ENCODE results near the gene OVCA2.

The OVCA2 gene

DNA sequence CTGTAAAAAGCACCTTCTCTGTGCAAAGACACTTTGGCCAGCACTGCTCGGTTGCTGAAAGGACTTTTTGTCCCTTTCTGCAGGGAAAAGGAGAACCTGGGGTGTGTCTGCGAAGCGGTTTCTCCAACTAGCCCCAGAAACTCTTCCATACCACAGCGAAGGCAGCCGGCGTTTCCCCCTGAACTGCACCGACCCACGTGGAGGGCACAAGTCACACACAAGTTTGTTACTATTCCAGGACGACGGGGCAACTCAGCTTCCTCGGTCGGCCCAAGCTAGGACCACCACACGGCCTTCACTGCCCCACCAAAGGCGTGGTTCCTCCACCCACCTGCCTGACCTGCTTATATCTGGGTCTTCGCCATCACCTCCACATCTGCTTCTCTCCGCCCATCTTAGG, 18.6 kb upstream of the OVCA2 start:
- FAIRE-seq: no peak
- no peak for TF ChIP-seq POLR2A (IDR thresholded peaks at IDR 0.05; ENCODE audit: low read depth, low read length)
- DNase-seq (ENCODE audit: insufficient read length, low spot score): no peak

DNA sequence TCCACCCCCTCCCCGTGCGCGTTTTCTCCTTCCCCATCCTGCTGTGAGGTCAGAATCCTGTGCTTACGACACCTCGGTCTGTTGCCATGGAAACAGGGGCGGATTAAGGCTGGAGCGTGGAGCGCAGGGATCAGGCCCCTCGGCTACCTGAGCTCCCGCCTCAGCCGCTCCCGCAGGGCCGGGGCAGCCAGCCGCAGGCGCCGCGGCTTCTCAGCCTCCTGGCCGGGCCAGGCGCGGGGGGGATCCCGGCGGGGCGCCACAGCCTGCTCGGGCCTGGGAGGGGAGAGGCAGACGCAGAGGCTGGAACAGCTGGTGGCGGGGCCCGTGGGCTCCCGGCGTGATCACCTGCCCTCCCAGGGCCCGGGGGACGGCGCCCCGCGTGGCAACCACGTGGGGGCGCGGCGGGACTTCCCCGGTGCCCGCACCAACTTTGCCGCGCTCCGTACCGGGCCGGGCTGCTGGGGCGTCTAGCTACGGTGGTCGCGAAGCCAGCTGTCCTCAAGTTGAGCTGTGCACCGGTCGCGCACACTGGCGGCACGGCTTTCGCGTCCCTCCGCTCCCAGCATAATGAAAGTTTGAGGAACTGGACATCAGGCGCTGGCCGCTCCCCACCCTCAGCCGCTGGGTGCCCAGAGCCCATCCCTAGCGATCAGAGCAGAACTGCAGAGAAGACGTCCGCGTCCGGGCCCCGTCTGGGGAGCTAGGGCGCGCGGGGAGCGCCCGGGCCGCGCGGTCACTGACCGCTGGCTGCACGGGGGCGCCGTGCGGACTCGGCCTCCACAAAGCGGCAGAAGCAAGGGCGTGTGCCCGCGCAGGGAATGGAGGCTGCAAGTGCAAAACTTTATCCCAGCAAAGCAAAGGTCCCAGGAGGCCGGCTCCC, 17.9 kb upstream of the OVCA2 start:
- FAIRE-seq (no peak), DNase-seq (ENCODE audit: insufficient read length, low spot score) (no peak)
- TF ChIP-seq POLR2A (IDR thresholded peaks at IDR 0.05; ENCODE audit: low read depth, low read length): no peak

DNA sequence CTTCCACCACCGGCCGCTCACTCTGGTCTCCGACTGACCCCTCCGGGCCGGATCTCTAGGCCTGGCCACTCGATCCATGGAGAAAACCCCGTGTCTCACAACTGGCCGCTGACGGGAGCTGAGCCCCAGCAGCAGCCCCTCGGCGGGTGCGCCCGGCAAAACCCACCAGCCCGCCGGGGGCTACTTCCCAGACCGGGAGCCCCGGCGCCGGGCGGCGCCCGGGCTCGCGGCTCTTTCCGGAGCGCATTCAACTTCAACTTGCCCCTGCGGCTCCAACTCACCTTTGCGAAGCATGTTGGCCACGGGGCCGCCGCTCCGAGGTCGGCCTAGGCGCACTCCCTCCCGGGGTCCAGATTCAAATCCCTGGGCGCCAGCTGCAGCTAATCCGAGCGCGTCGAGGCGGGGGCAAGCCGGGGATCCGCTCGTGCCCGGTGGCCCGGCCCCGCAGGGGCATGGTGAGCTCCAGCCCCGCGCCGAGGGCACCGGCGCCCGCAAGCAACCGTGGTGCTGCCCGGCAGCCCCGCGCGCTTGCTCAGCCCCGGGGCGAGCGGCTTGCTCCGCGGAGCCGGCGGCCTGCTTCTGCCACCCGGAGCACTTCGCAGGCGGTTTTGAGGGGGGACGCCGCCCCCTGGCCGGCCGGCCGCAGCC, 17.1 kb upstream of the OVCA2 start:
- no peak for TF ChIP-seq POLR2A (IDR thresholded peaks at IDR 0.05; ENCODE audit: low read depth, low read length)
- FAIRE-seq (no peak), DNase-seq (ENCODE audit: insufficient read length, low spot score) (no peak)

DNA sequence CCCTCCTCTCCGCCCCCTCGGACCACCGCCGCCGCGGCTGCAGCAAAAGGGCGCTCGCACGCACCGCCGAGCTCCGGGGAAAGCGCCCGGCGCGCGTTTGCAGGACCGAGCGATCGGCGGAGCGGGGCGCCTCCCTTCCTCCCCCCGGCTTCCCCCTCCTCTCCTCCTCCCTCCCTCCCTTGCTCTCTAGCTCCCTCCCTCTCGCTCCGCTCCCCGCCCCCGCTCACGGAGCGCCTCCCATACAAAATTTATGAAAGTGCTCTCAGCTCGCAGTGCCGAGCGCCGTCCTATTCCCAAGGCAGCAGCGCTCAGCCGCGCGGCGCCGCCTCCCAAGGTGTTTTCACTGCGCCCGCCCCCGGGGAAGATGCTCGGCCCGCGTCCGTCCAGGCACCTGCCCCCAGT, 16.6 kb upstream of the OVCA2 start, which contains the start of gene RTN4RL1:
RTN4RL1 (minus strand) TSS at position 115 of the 402 bp plus-strand sequence. CDS start 469 bp downstream, outside the sequence.
- no peak for FAIRE-seq
- TF ChIP-seq POLR2A (IDR thresholded peaks at IDR 0.05; ENCODE audit: low read depth, low read length): no peak
- no peak for DNase-seq (ENCODE audit: insufficient read length, low spot score)

DNA sequence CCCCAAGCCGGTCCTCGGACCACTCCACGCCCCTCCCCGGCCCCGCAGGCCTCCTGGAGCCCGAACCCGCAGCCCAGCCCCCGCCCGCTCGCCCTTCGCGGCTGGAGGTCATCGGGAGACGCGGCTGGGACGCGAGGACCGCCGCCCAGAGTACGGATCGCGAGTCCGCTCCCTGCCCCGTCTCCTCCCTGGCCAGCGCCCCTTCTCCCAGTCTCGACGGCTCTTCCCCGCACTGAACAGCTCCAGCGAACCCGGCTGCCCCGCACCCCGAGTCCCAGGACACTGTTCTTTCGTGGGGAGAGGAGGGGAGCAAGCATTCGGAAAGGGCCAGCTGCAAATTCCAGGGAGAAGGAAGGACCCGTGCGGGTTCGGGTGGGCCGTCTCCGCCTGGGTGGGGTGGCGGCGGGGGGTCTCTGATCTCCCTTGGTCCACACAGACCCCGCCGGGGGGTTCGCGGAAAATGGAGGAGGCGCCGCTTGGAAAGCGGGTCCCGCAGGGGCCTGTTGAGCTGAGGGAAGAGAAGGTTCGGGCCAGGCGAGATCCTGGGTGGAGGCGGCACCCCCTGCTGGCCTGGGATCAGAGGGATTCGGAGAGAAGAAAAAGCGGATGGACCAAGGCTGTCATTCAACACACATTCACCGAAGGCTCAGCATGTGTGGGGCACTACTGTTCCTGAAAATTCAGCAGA, 16.1 kb upstream of the OVCA2 start:
- peak; percentile 85 for DNase-seq (ENCODE audit: insufficient read length, low spot score)
- no peak for TF ChIP-seq POLR2A (IDR thresholded peaks at IDR 0.05; ENCODE audit: low read depth, low read length)
- no peak for FAIRE-seq

- TF ChIP-seq POLR2A (IDR thresholded peaks at IDR 0.05; ENCODE audit: low read depth, low read length): no peak
- DNase-seq (ENCODE audit: insufficient read length, low spot score): no peak
- FAIRE-seq: no peak
Measured at GRCh38 chr17:2027528-2028233, 14.1 kb upstream of the OVCA2 start.

DNA sequence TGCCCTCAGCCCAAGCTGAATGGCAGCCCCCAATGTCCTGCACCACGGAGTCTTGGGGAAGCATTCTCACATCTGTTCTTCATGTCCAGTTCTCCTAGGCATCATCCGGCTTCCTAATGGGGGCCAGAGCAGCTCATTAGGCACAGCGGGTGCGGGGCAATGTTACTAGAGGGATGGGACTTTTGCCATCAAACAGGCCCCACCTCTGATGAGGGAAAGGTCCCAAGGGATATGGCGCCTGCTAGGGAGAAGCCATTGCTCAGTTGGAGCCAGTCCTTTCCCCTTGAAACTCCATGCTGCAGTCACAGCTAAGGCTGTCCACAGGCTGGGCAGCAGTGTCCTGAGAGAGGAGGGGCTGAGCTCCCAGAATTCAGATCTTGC, 13.6 kb upstream of the OVCA2 start:
- TF ChIP-seq POLR2A (IDR thresholded peaks at IDR 0.05; ENCODE audit: low read depth, low read length): no peak
- FAIRE-seq (no peak), DNase-seq (ENCODE audit: insufficient read length, low spot score) (no peak)

GRCh38 chr17:2028737-2029136, 13.1 kb upstream of the OVCA2 start:
- no peak for TF ChIP-seq POLR2A (IDR thresholded peaks at IDR 0.05; ENCODE audit: low read depth, low read length)
- FAIRE-seq (no peak), DNase-seq (ENCODE audit: insufficient read length, low spot score) (no peak)

- FAIRE-seq (peak; percentile 91), DNase-seq (ENCODE audit: insufficient read length, low spot score) (peak; percentile 93)
- TF ChIP-seq POLR2A (IDR thresholded peaks at IDR 0.05; ENCODE audit: low read depth, low read length): peak; percentile 54
Measured at GRCh38 chr17:2029911-2030778, 11.7 kb upstream of the OVCA2 start, which contains the start of gene DPH1. DPH1 (plus strand) TSS chr17:2030153; CDS start chr17:2030170, 17 bp downstream.

- no peak for DNase-seq (ENCODE audit: insufficient read length, low spot score)
- no peak for FAIRE-seq
- no peak for TF ChIP-seq POLR2A (IDR thresholded peaks at IDR 0.05; ENCODE audit: low read depth, low read length)
Measured at GRCh38 chr17:2030779-2031163, 11.1 kb upstream of the OVCA2 start.

DNA sequence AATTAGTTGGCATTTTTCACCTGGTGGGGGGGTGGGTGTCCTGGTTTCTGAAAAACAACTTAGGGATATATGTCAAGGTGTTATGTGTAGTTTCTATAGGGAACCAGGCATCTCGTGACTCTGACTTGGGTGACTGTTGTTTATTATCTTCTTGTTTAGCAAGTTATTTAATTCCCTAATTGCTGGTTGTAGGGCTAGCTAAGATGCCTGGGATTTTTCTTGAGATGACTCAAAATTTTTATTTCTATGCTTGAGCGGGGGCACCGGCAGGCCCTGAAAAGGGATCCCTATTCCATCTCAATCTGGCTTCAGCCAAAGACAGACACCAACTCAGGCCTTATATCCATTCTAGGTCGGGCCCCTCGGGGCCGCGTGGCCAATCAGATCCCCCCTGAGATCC, 8.7 kb upstream of the OVCA2 start:
- no peak for TF ChIP-seq POLR2A (IDR thresholded peaks at IDR 0.05; ENCODE audit: low read depth, low read length)
- DNase-seq (ENCODE audit: insufficient read length, low spot score) (no peak), FAIRE-seq (no peak)

- DNase-seq (ENCODE audit: insufficient read length, low spot score) (no peak), FAIRE-seq (no peak)
- TF ChIP-seq POLR2A (IDR thresholded peaks at IDR 0.05; ENCODE audit: low read depth, low read length): no peak
Measured at GRCh38 chr17:2034157-2034556, 7.7 kb upstream of the OVCA2 start.
